ENCODE measurements around the gene KRTAP19-8.

The KRTAP19-8 gene

GRCh38 chr21:31045841-31046240, 7.6 kb upstream of the KRTAP19-8 start:
- Histone ChIP-seq H3K27ac (ENCODE audit: insufficient read depth, low read length, poor library complexity, severe bottlenecking) (no peak overlapping the region), H3K27me3 (replicated peaks; ENCODE audit: control insufficient read depth, insufficient read depth, low read length, poor library complexity, severe bottlenecking) (no peaks in the 10 kb centered on the region), H3K9me3 (ENCODE audit: control insufficient read depth, low read length) (no peaks in the 10 kb centered on the region), H3K4me3 (ENCODE audit: insufficient read depth, low read depth, low read length, poor library complexity, severe bottlenecking) (no peak overlapping the region), H3K36me3 (ENCODE audit: control insufficient read depth, insufficient read depth, low read length) (no peaks in the 10 kb centered on the region), H3K4me1 (ENCODE audit: control insufficient read depth, insufficient read depth, low read length, poor library complexity, severe bottlenecking) (no peaks in the 10 kb centered on the region)
- no peak for DNase-seq

- no peak for DNase-seq
- Histone ChIP-seq H3K27ac (ENCODE audit: insufficient read depth, low read length, poor library complexity, severe bottlenecking) (no peak overlapping the region), H3K27me3 (replicated peaks; ENCODE audit: control insufficient read depth, insufficient read depth, low read length, poor library complexity, severe bottlenecking) (no peaks in the 10 kb centered on the region), H3K4me3 (ENCODE audit: insufficient read depth, low read depth, low read length, poor library complexity, severe bottlenecking) (no peak overlapping the region), H3K9me3 (ENCODE audit: control insufficient read depth, low read length) (no peaks in the 10 kb centered on the region), H3K36me3 (ENCODE audit: control insufficient read depth, insufficient read depth, low read length) (no peaks in the 10 kb centered on the region), H3K4me1 (ENCODE audit: control insufficient read depth, insufficient read depth, low read length, poor library complexity, severe bottlenecking) (no peaks in the 10 kb centered on the region)
These were observed 5.2 kb upstream of the KRTAP19-8 start for GRCh38 chr21:31043471-31043870.

DNA sequence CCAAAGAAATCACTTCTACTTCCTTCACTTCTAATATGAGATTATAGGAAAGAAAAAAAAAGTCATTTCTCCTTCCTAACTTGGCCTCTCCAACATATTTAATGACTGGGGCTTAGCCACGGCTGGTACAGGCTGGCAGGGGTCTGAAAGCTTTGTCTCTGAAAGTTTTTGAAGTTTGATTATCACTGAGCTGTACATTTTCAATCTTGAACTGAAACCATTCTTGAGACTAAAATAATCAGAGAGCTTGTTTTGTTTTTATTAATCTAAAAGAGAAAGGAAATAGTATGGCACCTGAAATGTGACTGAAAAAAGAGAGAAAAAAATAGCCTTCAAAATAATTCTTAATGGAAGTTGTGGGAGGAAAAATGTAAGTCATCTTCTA, 3.8 kb upstream of the KRTAP19-8 start:
- DNase-seq = no peak
- Histone ChIP-seq H3K27ac (ENCODE audit: insufficient read depth, low read length, poor library complexity, severe bottlenecking) (no peak overlapping the region), H3K36me3 (ENCODE audit: control insufficient read depth, insufficient read depth, low read length) (no peaks in the 10 kb centered on the region), H3K4me3 (ENCODE audit: insufficient read depth, low read depth, low read length, poor library complexity, severe bottlenecking) (no peak overlapping the region), H3K9me3 (ENCODE audit: control insufficient read depth, low read length) (no peaks in the 10 kb centered on the region), H3K4me1 (ENCODE audit: control insufficient read depth, insufficient read depth, low read length, poor library complexity, severe bottlenecking) (no peaks in the 10 kb centered on the region), H3K27me3 (replicated peaks; ENCODE audit: control insufficient read depth, insufficient read depth, low read length, poor library complexity, severe bottlenecking) (no peaks in the 10 kb centered on the region)

GRCh38 chr21:31041295-31042079, 3.2 kb upstream of the KRTAP19-8 start:
- no peak overlapping the region for H3K4me3 ChIP-seq (ENCODE audit: insufficient read depth, low read depth, low read length, poor library complexity, severe bottlenecking)
- DNase-seq = no peak
- H3K27ac ChIP-seq (ENCODE audit: insufficient read depth, low read length, poor library complexity, severe bottlenecking) = no peak overlapping the region
- H3K9me3 ChIP-seq (ENCODE audit: control insufficient read depth, low read length) = no peaks in the 10 kb centered on the region
- no peaks in the 10 kb centered on the region for H3K36me3 ChIP-seq (ENCODE audit: control insufficient read depth, insufficient read depth, low read length)
- H3K4me1 ChIP-seq (ENCODE audit: control insufficient read depth, insufficient read depth, low read length, poor library complexity, severe bottlenecking) = no peaks in the 10 kb centered on the region
- H3K27me3 ChIP-seq (replicated peaks; ENCODE audit: control insufficient read depth, insufficient read depth, low read length, poor library complexity, severe bottlenecking) = no peaks in the 10 kb centered on the region

- Histone ChIP-seq H3K4me3 (ENCODE audit: insufficient read depth, low read depth, low read length, poor library complexity, severe bottlenecking) (no peak overlapping the region), H3K27ac (ENCODE audit: insufficient read depth, low read length, poor library complexity, severe bottlenecking) (no peak overlapping the region), H3K4me1 (ENCODE audit: control insufficient read depth, insufficient read depth, low read length, poor library complexity, severe bottlenecking) (no peaks in the 10 kb centered on the region), H3K36me3 (ENCODE audit: control insufficient read depth, insufficient read depth, low read length) (no peaks in the 10 kb centered on the region), H3K27me3 (replicated peaks; ENCODE audit: control insufficient read depth, insufficient read depth, low read length, poor library complexity, severe bottlenecking) (no peaks in the 10 kb centered on the region), H3K9me3 (ENCODE audit: control insufficient read depth, low read length) (no peaks in the 10 kb centered on the region)
- DNase-seq = no peak
These were observed 3.9 kb downstream of the KRTAP19-8 start for GRCh38 chr21:31034378-31034777.

- no peak for DNase-seq
These were observed 7.7 kb downstream of the KRTAP19-8 start for GRCh38 chr21:31030367-31031106.

GRCh38 chr21:31023680-31024079, 14.6 kb downstream of the KRTAP19-8 start:
- no peaks in the 10 kb centered on the region for H3K4me1 ChIP-seq (ENCODE audit: control insufficient read depth, insufficient read depth, low read length, poor library complexity, severe bottlenecking)
- H3K27ac ChIP-seq (ENCODE audit: insufficient read depth, low read length, poor library complexity, severe bottlenecking) = no peak overlapping the region
- DNase-seq = no peak
- H3K9me3 ChIP-seq (ENCODE audit: control insufficient read depth, low read length) = no peaks in the 10 kb centered on the region
- H3K36me3 ChIP-seq (ENCODE audit: control insufficient read depth, insufficient read depth, low read length) = no peaks in the 10 kb centered on the region
- H3K4me3 ChIP-seq (ENCODE audit: insufficient read depth, low read depth, low read length, poor library complexity, severe bottlenecking) = no peak overlapping the region
- H3K27me3 ChIP-seq (replicated peaks; ENCODE audit: control insufficient read depth, insufficient read depth, low read length, poor library complexity, severe bottlenecking) = no peaks in the 10 kb centered on the region

More at GRCh38 chr21:31030367-31031106, 7.7 kb downstream of the KRTAP19-8 start:
- H3K36me3 ChIP-seq (ENCODE audit: control insufficient read depth, insufficient read depth, low read length) = no peaks in the 10 kb centered on the region
- no peaks in the 10 kb centered on the region for H3K4me1 ChIP-seq (ENCODE audit: control insufficient read depth, insufficient read depth, low read length, poor library complexity, severe bottlenecking)
- no peak overlapping the region for H3K4me3 ChIP-seq (ENCODE audit: insufficient read depth, low read depth, low read length, poor library complexity, severe bottlenecking)
- H3K27ac ChIP-seq (ENCODE audit: insufficient read depth, low read length, poor library complexity, severe bottlenecking) = no peak overlapping the region
- H3K27me3 ChIP-seq (replicated peaks; ENCODE audit: control insufficient read depth, insufficient read depth, low read length, poor library complexity, severe bottlenecking) = no peaks in the 10 kb centered on the region
- no peaks in the 10 kb centered on the region for H3K9me3 ChIP-seq (ENCODE audit: control insufficient read depth, low read length)

DNA sequence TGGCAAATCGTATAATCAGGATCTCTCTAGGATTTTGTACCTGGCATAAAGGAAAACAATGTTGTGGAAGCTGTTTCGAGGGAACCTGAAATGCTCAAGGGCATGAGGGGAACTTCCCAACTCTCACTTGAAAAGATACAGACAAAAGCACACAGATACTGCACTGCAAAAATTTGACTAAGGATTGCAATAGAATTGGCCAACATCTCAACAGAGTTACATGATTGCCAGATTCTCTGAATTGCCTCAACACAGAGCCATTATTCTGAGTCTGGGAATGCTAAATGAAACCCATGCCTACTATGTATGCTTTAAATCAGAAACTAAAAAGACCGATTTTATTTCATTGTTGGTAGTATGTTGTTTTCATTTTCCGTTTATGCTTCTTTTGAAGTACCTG, 16.0 kb downstream of the KRTAP19-8 start:
- Histone ChIP-seq H3K4me3 (ENCODE audit: insufficient read depth, low read depth, low read length, poor library complexity, severe bottlenecking) (no peak overlapping the region), H3K9me3 (ENCODE audit: control insufficient read depth, low read length) (no peaks in the 10 kb centered on the region), H3K4me1 (ENCODE audit: control insufficient read depth, insufficient read depth, low read length, poor library complexity, severe bottlenecking) (no peaks in the 10 kb centered on the region), H3K36me3 (ENCODE audit: control insufficient read depth, insufficient read depth, low read length) (no peaks in the 10 kb centered on the region), H3K27me3 (replicated peaks; ENCODE audit: control insufficient read depth, insufficient read depth, low read length, poor library complexity, severe bottlenecking) (no peaks in the 10 kb centered on the region), H3K27ac (ENCODE audit: insufficient read depth, low read length, poor library complexity, severe bottlenecking) (no peak overlapping the region)
- DNase-seq = no peak

GRCh38 chr21:31018232-31018631, 20.0 kb downstream of the KRTAP19-8 start:
- Histone ChIP-seq H3K9me3 (ENCODE audit: control insufficient read depth, low read length) (no peaks in the 10 kb centered on the region), H3K27me3 (replicated peaks; ENCODE audit: control insufficient read depth, insufficient read depth, low read length, poor library complexity, severe bottlenecking) (no peaks in the 10 kb centered on the region), H3K4me1 (ENCODE audit: control insufficient read depth, insufficient read depth, low read length, poor library complexity, severe bottlenecking) (peaks cover 3% of the 10 kb centered on the region), H3K27ac (ENCODE audit: insufficient read depth, low read length, poor library complexity, severe bottlenecking) (no peak overlapping the region), H3K4me3 (ENCODE audit: insufficient read depth, low read depth, low read length, poor library complexity, severe bottlenecking) (no peak overlapping the region), H3K36me3 (ENCODE audit: control insufficient read depth, insufficient read depth, low read length) (no peaks in the 10 kb centered on the region)
- no peak for DNase-seq

GRCh38 chr21:31014891-31015290, 23.4 kb downstream of the KRTAP19-8 start:
- H3K4me1 ChIP-seq (ENCODE audit: control insufficient read depth, insufficient read depth, low read length, poor library complexity, severe bottlenecking) = peaks cover 12% of the 10 kb centered on the region
- H3K4me3 ChIP-seq (ENCODE audit: insufficient read depth, low read depth, low read length, poor library complexity, severe bottlenecking) = no peak overlapping the region
- no peak overlapping the region for H3K27ac ChIP-seq (ENCODE audit: insufficient read depth, low read length, poor library complexity, severe bottlenecking)
- no peaks in the 10 kb centered on the region for H3K36me3 ChIP-seq (ENCODE audit: control insufficient read depth, insufficient read depth, low read length)
- H3K9me3 ChIP-seq (ENCODE audit: control insufficient read depth, low read length) = no peaks in the 10 kb centered on the region
- no peak for DNase-seq
- no peaks in the 10 kb centered on the region for H3K27me3 ChIP-seq (replicated peaks; ENCODE audit: control insufficient read depth, insufficient read depth, low read length, poor library complexity, severe bottlenecking)
